SK-N-SH treated with all-trans-retinoic acid at 6 μM for 48 hours (cell line): Measurements from ENCODE around the gene DHX8.

Experiments used
- ATAC-seq: fragments of 200-7000 bp; cut with Tn5 transposase; 3 replicates; pipeline ENCODE4 v1.9.1; 2020; ENCODE audit warnings: mild to moderate bottlenecking, moderate library complexity
- BACH2 ChIP-seq: fragments of 250-450 bp; sonication (Bioruptor Pico); IDR thresholded peaks from 2 replicates; pipeline ENCODE4 v1.9.0; 2021; ENCODE audit warnings: mild to moderate bottlenecking, borderline replicate concordance
- CREB5 ChIP-seq: fragments of 250-450 bp; sonication (Bioruptor Pico); IDR thresholded peaks from 2 replicates; pipeline ENCODE4 v1.5.1; 2020; ENCODE audit warnings: low read depth, mild to moderate bottlenecking, moderate library complexity
- CSDC2 ChIP-seq: fragments of 250-450 bp; sonication (Bioruptor Pico); IDR thresholded peaks from 2 replicates; pipeline ENCODE4 v1.5.0; 2020; ENCODE audit warnings: mild to moderate bottlenecking, moderate library complexity
- ESRRG ChIP-seq: fragments of 250-450 bp; sonication (Bioruptor Pico); IDR thresholded peaks from 2 replicates; pipeline ENCODE4 v1.6.1; 2021; ENCODE audit warnings: mild to moderate bottlenecking
- GLIS3 ChIP-seq: fragments of 250-450 bp; sonication (Bioruptor Pico); IDR thresholded peaks from 2 replicates; pipeline ENCODE4 v1.5.0; 2020; ENCODE audit warnings: mild to moderate bottlenecking, moderate library complexity
- ISL1 ChIP-seq: fragments of 250-450 bp; sonication (Bioruptor Pico); IDR thresholded peaks from 2 replicates; pipeline ENCODE4 v2.1.2; 2022; ENCODE audit warnings: mild to moderate bottlenecking, moderate library complexity
- OSR1 ChIP-seq: fragments of 250-450 bp; sonication (Bioruptor Pico); IDR thresholded peaks from 2 replicates; pipeline ENCODE4 v1.8.0; 2022; ENCODE audit warnings: moderate library complexity, mild to moderate bottlenecking, inconsistent platforms
- PATZ1 ChIP-seq: fragments of 250-450 bp; sonication (Bioruptor Pico); IDR thresholded peaks from 2 replicates; pipeline ENCODE4 v1.8.0; 2020; ENCODE audit warnings: mild to moderate bottlenecking, moderate library complexity, borderline replicate concordance
- POU6F1 ChIP-seq: fragments of 250-450 bp; sonication (Bioruptor Pico); IDR thresholded peaks from 2 replicates; pipeline ENCODE4 v1.8.0; 2021; ENCODE audit warnings: low read depth, mild to moderate bottlenecking, moderate library complexity, borderline replicate concordance
- RARB ChIP-seq: fragments of 250-450 bp; sonication (Bioruptor Pico); IDR thresholded peaks from 2 replicates; pipeline ENCODE4 v1.8.0; 2021; ENCODE audit warnings: mild to moderate bottlenecking, moderate library complexity
- TCF4 ChIP-seq: fragments of 250-450 bp; sonication (Bioruptor Pico); IDR thresholded peaks from 2 replicates; pipeline ENCODE4 v1.8.0; 2021; ENCODE audit warnings: mild to moderate bottlenecking, moderate library complexity, borderline replicate concordance
- TOX ChIP-seq: fragments of 250-450 bp; sonication (Bioruptor Pico); IDR thresholded peaks from 2 replicates; pipeline ENCODE4 v1.8.0; 2021; ENCODE audit warnings: mild to moderate bottlenecking, moderate library complexity, borderline replicate concordance
- TSHZ2 ChIP-seq: fragments of 250-450 bp; sonication (Bioruptor Pico); IDR thresholded peaks from 2 replicates; pipeline ENCODE4 v1.5.0; 2020; ENCODE audit warnings: mild to moderate bottlenecking, moderate library complexity
- ZC3H10 ChIP-seq: fragments of 250-450 bp; sonication (Bioruptor Pico); IDR thresholded peaks from 2 replicates; pipeline ENCODE4 v1.5.1; 2021; ENCODE audit warnings: mild to moderate bottlenecking, moderate library complexity
- ZFP3 ChIP-seq: fragments of 250-450 bp; sonication (Bioruptor Pico); IDR thresholded peaks from 2 replicates; pipeline ENCODE4 v1.5.0; 2020; ENCODE audit warnings: mild to moderate bottlenecking, moderate library complexity
- ZNF70 ChIP-seq: fragments of 450-650 bp; formaldehyde crosslinking; IDR thresholded peaks from 2 replicates; pipeline ENCODE4 v1.5.0; 2020; ENCODE audit warnings: mild to moderate bottlenecking, moderate library complexity

Gene DHX8

GRCh38 chr17:43453331-43453812, 30.4 kb upstream of the DHX8 start:
- no peak for TF ChIP-seq CREB5 (CRISPR knock-in tag)
- no peak for TF ChIP-seq TSHZ2
- TF ChIP-seq RARB (CRISPR knock-in tag), result no peak
- no peak for TF ChIP-seq ZC3H10 (CRISPR knock-in tag)
- TF ChIP-seq POU6F1 (CRISPR knock-in tag), result no peak
- TF ChIP-seq PATZ1, result no peak
- no peak for TF ChIP-seq BACH2
- no peak for ATAC-seq

- no peak for ATAC-seq
- TF ChIP-seq POU6F1 (CRISPR knock-in tag) (no peak), ZNF70 (CRISPR knock-in tag) (no peak)
Measured at GRCh38 chr17:43454868-43455267, 28.9 kb upstream of the DHX8 start.

- ATAC-seq, result no peak
Measured at GRCh38 chr17:43456029-43456428, 27.7 kb upstream of the DHX8 start.

More at GRCh38 chr17:43456029-43456428, 27.7 kb upstream of the DHX8 start:
- no peak for TF ChIP-seq ESRRG (CRISPR knock-in tag)
- no peak for TF ChIP-seq TCF4 (CRISPR knock-in tag)
- TF ChIP-seq OSR1 (CRISPR knock-in tag), result no peak
- no peak for TF ChIP-seq CSDC2 (CRISPR knock-in tag)
- TF ChIP-seq ISL1 (CRISPR knock-in tag), result no peak
- no peak for TF ChIP-seq CREB5 (CRISPR knock-in tag)
- TF ChIP-seq TOX, result no peak
- no peak for TF ChIP-seq TSHZ2
- no peak for TF ChIP-seq ZFP3 (CRISPR knock-in tag)
- TF ChIP-seq ZNF70 (CRISPR knock-in tag), result no peak
- TF ChIP-seq GLIS3 (CRISPR knock-in tag), result no peak
